Measurements from ENCODE around the gene RND2. TPM values are rescaled to one million over a fixed set of nuclear protein-coding genes. Genes with fewer than 3 reads are reported as not detected.

The RND2 gene
- total and polyA plus RNA-seq, 2 of the 13 experiments (the other 11 are each of a cell fraction or from before 2014, with no cell fraction given), result 0.05 to 0.11 TPM

- peak; percentile 84 for TF ChIP-seq ZNF407 (CRISPR knock-in tag; IDR thresholded peaks at IDR 0.05; ENCODE audit: not compliant biosample characterization)
- TF ChIP-seq TEAD2 (CRISPR knock-in tag; IDR thresholded peaks at IDR 0.05), result peak; percentile 46; the same call in 1 of the 2 replicates
- no peak for TF ChIP-seq USF2 (IDR thresholded peaks at IDR 0.05; ENCODE audit: low read depth, low read length)
- peak; percentile 74 for TF ChIP-seq USF2 (CRISPR knock-in tag; IDR thresholded peaks at IDR 0.05; ENCODE audit: borderline replicate concordance)
- no peak for TF ChIP-seq ZNF17 (CRISPR knock-in tag; IDR thresholded peaks at IDR 0.05)
- TF ChIP-seq ZNF746 (CRISPR knock-in tag; IDR thresholded peaks at IDR 0.05), result peak; percentile 80
- no peak for TF ChIP-seq ZNF546 (CRISPR knock-in tag; conservative IDR thresholded peaks at IDR 0.05)
- TF ChIP-seq NFKB2 (CRISPR knock-in tag; IDR thresholded peaks at IDR 0.05; ENCODE audit: borderline replicate concordance), result peak; percentile 94; the same call in 1 of the 2 replicates
- TF ChIP-seq, protein P1, sequence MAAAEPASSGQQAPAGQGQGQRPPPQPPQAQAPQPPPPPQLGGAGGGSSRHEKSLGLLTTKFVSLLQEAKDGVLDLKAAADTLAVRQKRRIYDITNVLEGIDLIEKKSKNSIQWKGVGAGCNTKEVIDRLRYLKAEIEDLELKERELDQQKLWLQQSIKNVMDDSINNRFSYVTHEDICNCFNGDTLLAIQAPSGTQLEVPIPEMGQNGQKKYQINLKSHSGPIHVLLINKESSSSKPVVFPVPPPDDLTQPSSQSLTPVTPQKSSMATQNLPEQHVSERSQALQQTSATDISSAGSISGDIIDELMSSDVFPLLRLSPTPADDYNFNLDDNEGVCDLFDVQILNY (CRISPR knock-in tag; conservative IDR thresholded peaks at IDR 0.05), result peak; percentile 75; the same call in 1 of the 2 replicates
- peak; percentile 51; the same call in 1 of the 2 replicates for TF ChIP-seq NFE2 (CRISPR knock-in tag; IDR thresholded peaks at IDR 0.05)
- TF ChIP-seq, protein P2, sequence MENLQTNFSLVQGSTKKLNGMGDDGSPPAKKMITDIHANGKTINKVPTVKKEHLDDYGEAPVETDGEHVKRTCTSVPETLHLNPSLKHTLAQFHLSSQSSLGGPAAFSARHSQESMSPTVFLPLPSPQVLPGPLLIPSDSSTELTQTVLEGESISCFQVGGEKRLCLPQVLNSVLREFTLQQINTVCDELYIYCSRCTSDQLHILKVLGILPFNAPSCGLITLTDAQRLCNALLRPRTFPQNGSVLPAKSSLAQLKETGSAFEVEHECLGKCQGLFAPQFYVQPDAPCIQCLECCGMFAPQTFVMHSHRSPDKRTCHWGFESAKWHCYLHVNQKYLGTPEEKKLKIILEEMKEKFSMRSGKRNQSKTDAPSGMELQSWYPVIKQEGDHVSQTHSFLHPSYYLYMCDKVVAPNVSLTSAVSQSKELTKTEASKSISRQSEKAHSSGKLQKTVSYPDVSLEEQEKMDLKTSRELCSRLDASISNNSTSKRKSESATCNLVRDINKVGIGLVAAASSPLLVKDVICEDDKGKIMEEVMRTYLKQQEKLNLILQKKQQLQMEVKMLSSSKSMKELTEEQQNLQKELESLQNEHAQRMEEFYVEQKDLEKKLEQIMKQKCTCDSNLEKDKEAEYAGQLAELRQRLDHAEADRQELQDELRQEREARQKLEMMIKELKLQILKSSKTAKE (CRISPR knock-in tag; IDR thresholded peaks at IDR 0.05; ENCODE audit: borderline replicate concordance), result peak; percentile 19; the same call in 1 of the 2 replicates
- TF ChIP-seq ZNF275 (CRISPR knock-in tag; IDR thresholded peaks at IDR 0.05; ENCODE audit: borderline replicate concordance), result peak; percentile 84; the same call in 1 of the 2 replicates
These were observed 26.8 kb upstream of the RND2 start, which contains the start of gene RPL27 (continued) for GRCh38 chr17:42997984-42998938.

Measured in HepG2 (cell line).